ENCODE measurements around the gene EIF2S1. TPM values are rescaled to one million over a fixed set of nuclear protein-coding genes. Genes with fewer than 3 reads are reported as not detected.

Gene EIF2S1
- total RNA-seq, 4 donors from 2014 or later: 55.8 to 153 (median 138) TPM

GRCh38 chr14:67371247-67372148, 11.4 kb downstream of the EIF2S1 start:
- no peaks in the 10 kb centered on the region for H3K9me3 ChIP-seq
- no peaks in the 10 kb centered on the region for H3K27me3 ChIP-seq
- TF ChIP-seq POLR2A (IDR thresholded peaks at IDR 0.05): no peak
- DNase-seq: no peak
- intact Hi-C loops (cut with DNase I): no loop called here
- peaks cover 0 to 98% (median 32%) of the 10 kb centered on the region in 3 donors for H3K36me3 ChIP-seq
- no peak overlapping the region for H3K27ac ChIP-seq
- H3K4me1 ChIP-seq: peaks cover 0 to 19% (median 0%) of the 10 kb centered on the region in 3 donors
- H3K4me3 ChIP-seq: no peak overlapping the region
- 88% methylated on average over 4 of the region's 4 CpGs for WGBS, 2 donors

- H3K27me3 ChIP-seq: no peaks in the 10 kb centered on the region
- H3K4me3 ChIP-seq: no peak overlapping the region
- intact Hi-C loops (cut with DNase I): no loop called here
- H3K4me1 ChIP-seq: peaks cover 0 to 18% (median 0%) of the 10 kb centered on the region in 3 donors
- H3K36me3 ChIP-seq: peaks cover 0 to 98% (median 42%) of the 10 kb centered on the region in 3 donors
- no peak for TF ChIP-seq POLR2A (IDR thresholded peaks at IDR 0.05)
- TF ChIP-seq CTCF (IDR thresholded peaks at IDR 0.05): no peak
- no peak for DNase-seq
- WGBS, 2 donors: 100% methylated on average over 1 of the region's 1 CpG
- H3K27ac ChIP-seq: no peak overlapping the region
- no peaks in the 10 kb centered on the region for H3K9me3 ChIP-seq
Observed at GRCh38 chr14:67372833-67373232, 12.7 kb downstream of the EIF2S1 start.

DNA sequence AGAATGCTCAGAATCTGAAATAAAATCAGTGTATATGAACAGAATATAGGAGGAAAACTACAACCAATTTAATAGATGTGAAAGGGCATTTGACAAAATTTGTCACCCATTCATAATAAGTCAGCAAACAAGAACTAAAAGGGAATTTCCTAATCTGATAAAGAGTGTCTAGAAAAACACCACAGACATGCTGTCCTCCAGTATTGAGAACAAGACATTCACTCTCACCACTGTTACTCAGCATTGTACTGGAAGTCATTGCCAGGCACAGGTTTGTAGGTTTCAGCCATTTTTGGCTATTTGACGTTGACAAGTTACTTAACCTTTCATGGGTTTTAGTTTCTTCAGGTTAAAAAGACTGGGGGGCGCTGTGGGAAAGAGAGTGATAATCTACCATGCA, 13.2 kb downstream of the EIF2S1 start:
- WGBS, 2 donors: 77 to 81% methylated on average over 2 of the region's 2 CpGs
- Histone ChIP-seq H3K27ac (no peak overlapping the region), H3K9me3 (no peaks in the 10 kb centered on the region), H3K36me3 (peaks cover 0 to 98% (median 41%) of the 10 kb centered on the region in 3 donors), H3K4me3 (no peak overlapping the region), H3K27me3 (no peaks in the 10 kb centered on the region), H3K4me1 (peaks cover 0 to 13% (median 0%) of the 10 kb centered on the region in 3 donors)
- intact Hi-C loops (cut with DNase I): no loop called here
- TF ChIP-seq CTCF (IDR thresholded peaks at IDR 0.05) (no peak), POLR2A (IDR thresholded peaks at IDR 0.05) (no peak)
- DNase-seq: no peak

DNA sequence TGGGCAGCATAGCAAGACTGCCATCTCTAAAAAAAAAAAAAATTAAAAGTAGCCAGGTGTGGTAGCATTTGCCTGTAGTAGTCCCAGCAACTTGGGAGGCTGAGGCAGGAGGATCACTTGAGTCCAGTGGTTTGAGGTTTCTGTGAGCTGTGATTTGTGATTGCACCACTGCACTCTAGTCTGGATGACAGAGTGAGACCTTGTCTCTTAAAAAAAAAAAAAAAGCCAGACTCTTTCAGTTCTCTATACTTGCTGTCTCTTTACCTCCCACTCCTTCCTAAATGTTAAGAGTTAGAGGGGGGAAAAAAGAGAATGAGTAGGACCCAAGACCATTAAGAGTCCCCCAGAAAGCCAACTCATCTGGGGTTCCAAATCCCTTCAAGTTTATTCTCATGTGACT, 17.8 kb downstream of the EIF2S1 start:
- Histone ChIP-seq H3K4me3 (no peak overlapping the region), H3K9me3 (no peaks in the 10 kb centered on the region), H3K4me1 (no peaks in the 10 kb centered on the region), H3K36me3 (peaks cover 0 to 98% (median 51%) of the 10 kb centered on the region in 3 donors), H3K27ac (no peak overlapping the region), H3K27me3 (no peaks in the 10 kb centered on the region)
- DNase-seq: no peak
- no peak for TF ChIP-seq POLR2A (IDR thresholded peaks at IDR 0.05)
- no peak for TF ChIP-seq CTCF (IDR thresholded peaks at IDR 0.05)
- intact Hi-C loops (cut with DNase I): no loop called here

GRCh38 chr14:67385120-67385519, 25.0 kb downstream of the EIF2S1 start:
- Histone ChIP-seq H3K4me3 (no peak overlapping the region), H3K27me3 (no peaks in the 10 kb centered on the region), H3K4me1 (peaks cover 0 to 19% (median 0%) of the 10 kb centered on the region in 3 donors), H3K27ac (peak overlapping the region in 3 of 4 donors; percentile 2 to 47 (median 47)), H3K9me3 (no peaks in the 10 kb centered on the region), H3K36me3 (peaks cover 10 to 91% (median 25%) of the 10 kb centered on the region in 3 donors)
- WGBS, 2 donors: 38 to 55% methylated on average over 2 of the region's 2 CpGs
- no peak for DNase-seq
- TF ChIP-seq POLR2A (IDR thresholded peaks at IDR 0.05): no peak
- TF ChIP-seq CTCF (IDR thresholded peaks at IDR 0.05): no peak
- intact Hi-C loops (cut with DNase I): no loop called here

Data from esophagus squamous epithelium (tissue), 5 donors.